K562 (cell line): ENCODE data around the gene CCNYL1. TPM values are rescaled to one million over a fixed set of nuclear protein-coding genes. Genes with fewer than 3 reads are reported as not detected.

ENCODE experiments used
- BRD4 ChIP-seq: fragments of 200-600 bp; sonication (generic); IDR thresholded peaks from 2 replicates; pipeline ENCODE4 v1.6.1; 2017; ENCODE audit warnings: inconsistent platforms
- HEY1 ChIP-seq: fragments of 250-450 bp; sonication (Bioruptor Pico); IDR thresholded peaks from 2 replicates; pipeline ENCODE4 v1.5.0; 2020; ENCODE audit warnings: mild to moderate bottlenecking, moderate library complexity, borderline replicate concordance
- HNRNPLL ChIP-seq: fragments of 200-400 bp; formaldehyde crosslinking; IDR thresholded peaks from 2 replicates; pipeline ENCODE4 v1.6.1; 2017; ENCODE audit warnings: low read length, low read depth, mild to moderate bottlenecking; ENCODE audit not compliant: poor library complexity, severe bottlenecking
- KLF13 ChIP-seq: fragments of 450-650 bp; IDR thresholded peaks from 2 replicates; pipeline ENCODE4 v1.6.1; 2016; ENCODE audit warnings: missing genetic modification characterization, low read depth, mild to moderate bottlenecking, missing compliant biosample characterization, moderate library complexity, borderline replicate concordance
- PHB2 ChIP-seq: fragments of 450-650 bp; IDR thresholded peaks from 2 replicates; pipeline ENCODE4 v1.6.1; 2017; ENCODE audit warnings: low read depth
- RBM22 ChIP-seq: fragments of 200-400 bp; formaldehyde crosslinking; IDR thresholded peaks from 2 replicates; pipeline ENCODE4 v1.6.1; 2018; ENCODE audit warnings: low read length, low read depth; ENCODE audit not compliant: poor library complexity, severe bottlenecking
- RNF2 ChIP-seq: sonication (generic); IDR thresholded peaks from 2 replicates; pipeline ENCODE4 v1.6.1; 2016
- SMARCC2 ChIP-seq: fragments of 450-650 bp; IDR thresholded peaks from 2 replicates; pipeline ENCODE4 v1.6.1; 2017; ENCODE audit warnings: antibody characterized with exemption, moderate library complexity, mild to moderate bottlenecking, low read depth
- TAF1 ChIP-seq: IDR thresholded peaks from 2 replicates; pipeline ENCODE4 v1.6.1; 2011; ENCODE audit warnings: mild to moderate bottlenecking, low read length, moderate library complexity; ENCODE audit not compliant: insufficient read depth, control insufficient read depth, severe bottlenecking; ENCODE audit errors: extremely low read depth
- ZC3H8 ChIP-seq: fragments of 450-650 bp; IDR thresholded peaks from 2 replicates; pipeline ENCODE4 v1.6.1; 2017
- polyA plus RNA-seq, 8 experiments: library from polyadenylated mRNA; depleted of rRNA in 4 of 8; stranded (reverse) in 5 of 8; unstranded in 3 of 8; fragments of >200 nt; fragmentation: Nextera tagmentation in 2 of 8; fragmentation: Illumina TruSeq in 1 of 8; extraction: Ambion mirVana in 2 of 8; extraction: Trizol in 1 of 8; gene quantifications; 2 replicates each; pipeline versions ENCODE4 v1.2.1 to v1.2.3, GENCODE V29; 2011 to 2014; ENCODE audit warnings: inconsistent platforms in 1 of 8, missing spikeins in 1 of 8
- total RNA-seq, 7 experiments: library from RNA; depleted of rRNA in 6 of 7; stranded (reverse); fragments of >200 nt in 6 of 7; fragmentation: Illumina TruSeq in 2 of 7; extraction: Trizol in 2 of 7; gene quantifications; 2 replicates each; pipeline versions ENCODE4 v1.2.1 to v1.2.3, GENCODE V29; 2011 to 2021; ENCODE audit warnings: low replicate concordance in 1 of 7
- TF ChIP-seq, protein P1 (sequence below), 3 experiments: fragments of 200-800 bp in 1 of 3; fragments of 250-450 bp in 1 of 3; fragments of 450-650 bp in 1 of 3; sonication (Bioruptor Pico) in 1 of 3; sonication (Bioruptor generic) in 1 of 3; formaldehyde crosslinking in 1 of 3; IDR thresholded peaks; 2 replicates each; pipeline versions ENCODE4 v1.6.1 to v1.8.0; 2016 to 2022; ENCODE audit warnings: mild to moderate bottlenecking in 2 of 3, missing genetic modification characterization in 2 of 3, missing compliant biosample characterization in 1 of 3, moderate library complexity in 1 of 3
- TF ChIP-seq, protein P2 (sequence below): fragments of 450-650 bp; IDR thresholded peaks from 2 replicates; pipeline ENCODE4 v1.6.1; 2016; ENCODE audit warnings: low read depth
- TF ChIP-seq, protein P3 (sequence below): sonication (generic); formaldehyde crosslinking; IDR thresholded peaks from 2 replicates; pipeline ENCODE4 v1.8.0; 2022; ENCODE audit warnings: missing genetic modification reagents, mild to moderate bottlenecking, borderline replicate concordance

Gene CCNYL1
- total and polyA plus RNA-seq, 9 of the 15 experiments (the other 6 are each of a cell fraction or from before 2014, with no cell fraction given): 1.9 to 7.5 (median 4.7) TPM

GRCh38 chr2:207772081-207772843, 60.8 kb downstream of the CCNYL1 start (continued):
- TF ChIP-seq TAF1: no peak
- TF ChIP-seq KLF13 (tag): peak; percentile 99
- peak; percentile 22; the same call in 1 of the 2 replicates for TF ChIP-seq RNF2
- TF ChIP-seq BRD4: no peak
- no peak for TF ChIP-seq ZC3H8
- peak; percentile 98 for TF ChIP-seq HEY1 (CRISPR knock-in tag)
- TF ChIP-seq, protein P1, sequence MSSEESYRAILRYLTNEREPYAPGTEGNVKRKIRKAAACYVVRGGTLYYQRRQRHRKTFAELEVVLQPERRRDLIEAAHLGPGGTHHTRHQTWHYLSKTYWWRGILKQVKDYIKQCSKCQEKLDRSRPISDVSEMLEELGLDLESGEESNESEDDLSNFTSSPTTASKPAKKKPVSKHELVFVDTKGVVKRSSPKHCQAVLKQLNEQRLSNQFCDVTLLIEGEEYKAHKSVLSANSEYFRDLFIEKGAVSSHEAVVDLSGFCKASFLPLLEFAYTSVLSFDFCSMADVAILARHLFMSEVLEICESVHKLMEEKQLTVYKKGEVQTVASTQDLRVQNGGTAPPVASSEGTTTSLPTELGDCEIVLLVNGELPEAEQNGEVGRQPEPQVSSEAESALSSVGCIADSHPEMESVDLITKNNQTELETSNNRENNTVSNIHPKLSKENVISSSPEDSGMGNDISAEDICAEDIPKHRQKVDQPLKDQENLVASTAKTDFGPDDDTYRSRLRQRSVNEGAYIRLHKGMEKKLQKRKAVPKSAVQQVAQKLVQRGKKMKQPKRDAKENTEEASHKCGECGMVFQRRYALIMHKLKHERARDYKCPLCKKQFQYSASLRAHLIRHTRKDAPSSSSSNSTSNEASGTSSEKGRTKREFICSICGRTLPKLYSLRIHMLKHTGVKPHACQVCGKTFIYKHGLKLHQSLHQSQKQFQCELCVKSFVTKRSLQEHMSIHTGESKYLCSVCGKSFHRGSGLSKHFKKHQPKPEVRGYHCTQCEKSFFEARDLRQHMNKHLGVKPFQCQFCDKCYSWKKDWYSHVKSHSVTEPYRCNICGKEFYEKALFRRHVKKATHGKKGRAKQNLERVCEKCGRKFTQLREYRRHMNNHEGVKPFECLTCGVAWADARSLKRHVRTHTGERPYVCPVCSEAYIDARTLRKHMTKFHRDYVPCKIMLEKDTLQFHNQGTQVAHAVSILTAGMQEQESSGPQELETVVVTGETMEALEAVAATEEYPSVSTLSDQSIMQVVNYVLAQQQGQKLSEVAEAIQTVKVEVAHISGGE (CRISPR knock-in tag; IDR thresholded peaks at IDR 0.05): peak in 2 of 3 experiments; percentile 60 to 96; a peak in 4 of 6 replicates
- TF ChIP-seq PHB2: no peak
- no peak for TF ChIP-seq SMARCC2
- no peak for TF ChIP-seq RBM22
- TF ChIP-seq, protein P2, sequence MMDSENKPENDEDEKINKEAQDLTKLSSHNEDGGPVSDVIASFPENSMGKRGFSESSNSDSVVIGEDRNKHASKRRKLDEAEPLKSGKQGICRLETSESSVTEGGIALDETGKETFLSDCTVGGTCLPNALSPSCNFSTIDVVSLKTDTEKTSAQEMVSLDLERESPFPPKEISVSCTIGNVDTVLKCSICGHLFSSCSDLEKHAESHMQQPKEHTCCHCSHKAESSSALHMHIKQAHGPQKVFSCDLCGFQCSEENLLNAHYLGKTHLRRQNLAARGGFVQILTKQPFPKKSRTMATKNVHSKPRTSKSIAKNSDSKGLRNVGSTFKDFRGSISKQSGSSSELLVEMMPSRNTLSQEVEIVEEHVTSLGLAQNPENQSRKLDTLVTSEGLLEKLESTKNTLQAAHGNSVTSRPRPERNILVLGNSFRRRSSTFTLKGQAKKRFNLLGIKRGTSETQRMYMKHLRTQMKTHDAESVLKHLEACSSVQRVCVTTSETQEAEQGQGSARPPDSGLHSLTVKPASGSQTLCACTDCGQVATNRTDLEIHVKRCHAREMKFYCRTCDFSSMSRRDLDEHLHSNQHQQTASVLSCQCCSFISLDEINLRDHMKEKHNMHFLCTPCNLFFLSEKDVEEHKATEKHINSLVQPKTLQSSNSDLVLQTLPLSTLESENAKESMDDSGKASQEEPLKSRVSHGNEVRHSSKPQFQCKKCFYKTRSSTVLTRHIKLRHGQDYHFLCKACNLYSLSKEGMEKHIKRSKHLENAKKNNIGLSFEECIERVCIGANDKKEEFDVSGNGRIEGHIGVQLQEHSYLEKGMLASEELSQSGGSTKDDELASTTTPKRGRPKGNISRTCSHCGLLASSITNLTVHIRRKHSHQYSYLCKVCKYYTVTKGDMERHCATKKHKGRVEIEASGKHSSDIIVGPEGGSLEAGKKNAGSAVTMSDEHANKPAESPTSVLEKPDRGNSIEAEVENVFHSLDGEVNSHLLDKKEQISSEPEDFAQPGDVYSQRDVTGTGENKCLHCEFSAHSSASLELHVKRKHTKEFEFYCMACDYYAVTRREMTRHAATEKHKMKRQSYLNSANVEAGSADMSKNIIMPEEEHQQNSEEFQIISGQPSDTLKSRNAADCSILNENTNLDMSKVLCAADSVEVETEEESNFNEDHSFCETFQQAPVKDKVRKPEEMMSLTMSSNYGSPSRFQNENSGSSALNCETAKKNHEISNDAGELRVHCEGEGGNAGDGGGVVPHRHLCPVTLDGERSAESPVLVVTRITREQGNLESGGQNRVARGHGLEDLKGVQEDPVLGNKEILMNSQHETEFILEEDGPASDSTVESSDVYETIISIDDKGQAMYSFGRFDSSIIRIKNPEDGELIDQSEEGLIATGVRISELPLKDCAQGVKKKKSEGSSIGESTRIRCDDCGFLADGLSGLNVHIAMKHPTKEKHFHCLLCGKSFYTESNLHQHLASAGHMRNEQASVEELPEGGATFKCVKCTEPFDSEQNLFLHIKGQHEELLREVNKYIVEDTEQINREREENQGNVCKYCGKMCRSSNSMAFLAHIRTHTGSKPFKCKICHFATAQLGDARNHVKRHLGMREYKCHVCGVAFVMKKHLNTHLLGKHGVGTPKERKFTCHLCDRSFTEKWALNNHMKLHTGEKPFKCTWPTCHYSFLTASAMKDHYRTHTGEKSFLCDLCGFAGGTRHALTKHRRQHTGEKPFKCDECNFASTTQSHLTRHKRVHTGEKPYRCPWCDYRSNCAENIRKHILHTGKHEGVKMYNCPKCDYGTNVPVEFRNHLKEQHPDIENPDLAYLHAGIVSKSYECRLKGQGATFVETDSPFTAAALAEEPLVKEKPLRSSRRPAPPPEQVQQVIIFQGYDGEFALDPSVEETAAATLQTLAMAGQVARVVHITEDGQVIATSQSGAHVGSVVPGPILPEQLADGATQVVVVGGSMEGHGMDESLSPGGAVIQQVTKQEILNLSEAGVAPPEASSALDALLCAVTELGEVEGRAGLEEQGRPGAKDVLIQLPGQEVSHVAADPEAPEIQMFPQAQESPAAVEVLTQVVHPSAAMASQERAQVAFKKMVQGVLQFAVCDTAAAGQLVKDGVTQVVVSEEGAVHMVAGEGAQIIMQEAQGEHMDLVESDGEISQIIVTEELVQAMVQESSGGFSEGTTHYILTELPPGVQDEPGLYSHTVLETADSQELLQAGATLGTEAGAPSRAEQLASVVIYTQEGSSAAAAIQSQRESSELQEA: no peak
- TF ChIP-seq, protein P3, sequence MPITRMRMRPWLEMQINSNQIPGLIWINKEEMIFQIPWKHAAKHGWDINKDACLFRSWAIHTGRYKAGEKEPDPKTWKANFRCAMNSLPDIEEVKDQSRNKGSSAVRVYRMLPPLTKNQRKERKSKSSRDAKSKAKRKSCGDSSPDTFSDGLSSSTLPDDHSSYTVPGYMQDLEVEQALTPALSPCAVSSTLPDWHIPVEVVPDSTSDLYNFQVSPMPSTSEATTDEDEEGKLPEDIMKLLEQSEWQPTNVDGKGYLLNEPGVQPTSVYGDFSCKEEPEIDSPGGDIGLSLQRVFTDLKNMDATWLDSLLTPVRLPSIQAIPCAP: no peak
- no peak for TF ChIP-seq HNRNPLL
